ENCODE results near the gene ATP10A.

ATP10A gene

DNA sequence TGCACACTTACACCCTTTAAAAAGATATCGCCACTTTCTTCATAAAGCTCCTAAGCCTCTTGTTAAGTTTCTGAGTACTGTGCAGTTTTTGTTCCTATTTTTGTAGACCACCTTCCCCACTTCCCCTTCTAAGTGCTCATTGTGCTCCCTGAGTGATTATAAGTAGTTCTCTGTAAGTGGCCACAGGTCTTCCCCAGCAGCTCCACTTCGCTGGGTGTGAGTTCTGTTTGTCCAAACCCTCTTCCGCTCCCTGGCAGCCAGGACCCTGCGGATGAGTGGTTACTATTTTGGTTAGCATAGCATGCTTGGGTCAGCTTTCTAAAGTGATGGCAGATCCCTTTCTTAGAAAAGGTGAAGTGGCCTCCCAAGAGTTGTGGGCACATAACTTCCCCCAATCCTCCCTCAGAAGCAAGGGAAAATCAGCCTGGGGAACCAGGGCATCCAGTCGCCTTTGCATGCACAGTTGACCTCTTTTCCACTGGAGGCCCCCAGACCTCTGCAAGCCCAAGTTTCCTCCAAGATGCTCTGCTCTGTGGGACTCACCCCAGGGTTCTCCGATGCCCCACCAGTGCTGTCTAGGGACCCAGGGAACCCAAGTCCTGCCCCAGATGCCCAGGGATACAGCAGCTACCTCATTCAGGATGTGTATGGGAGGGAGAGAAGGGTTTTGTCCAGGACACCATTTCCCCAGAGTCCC, 69.6 kb downstream of the ATP10A start:
- DNase-seq (ENCODE audit: low spot score): no peak

DNA sequence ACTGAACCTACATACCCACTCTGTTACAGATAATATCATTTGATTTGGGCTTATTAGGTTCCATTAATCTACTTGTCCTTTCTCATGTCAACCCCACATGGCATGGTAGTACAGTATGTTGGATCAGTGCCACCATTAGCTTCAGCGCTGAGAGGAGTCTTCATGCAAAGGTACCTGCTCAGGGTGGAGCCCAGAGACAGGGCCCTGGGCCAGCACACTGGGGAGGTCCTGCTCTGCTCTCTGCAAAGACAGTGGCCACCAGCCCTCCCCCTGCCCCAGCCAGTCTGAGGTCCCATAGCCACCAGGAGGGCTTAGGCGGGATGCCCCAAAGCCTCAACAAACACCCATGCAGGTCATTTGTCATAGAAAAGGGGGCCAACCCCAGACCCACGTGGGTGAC, 71.0 kb downstream of the ATP10A start:
- no peak for DNase-seq (ENCODE audit: low spot score)

DNA sequence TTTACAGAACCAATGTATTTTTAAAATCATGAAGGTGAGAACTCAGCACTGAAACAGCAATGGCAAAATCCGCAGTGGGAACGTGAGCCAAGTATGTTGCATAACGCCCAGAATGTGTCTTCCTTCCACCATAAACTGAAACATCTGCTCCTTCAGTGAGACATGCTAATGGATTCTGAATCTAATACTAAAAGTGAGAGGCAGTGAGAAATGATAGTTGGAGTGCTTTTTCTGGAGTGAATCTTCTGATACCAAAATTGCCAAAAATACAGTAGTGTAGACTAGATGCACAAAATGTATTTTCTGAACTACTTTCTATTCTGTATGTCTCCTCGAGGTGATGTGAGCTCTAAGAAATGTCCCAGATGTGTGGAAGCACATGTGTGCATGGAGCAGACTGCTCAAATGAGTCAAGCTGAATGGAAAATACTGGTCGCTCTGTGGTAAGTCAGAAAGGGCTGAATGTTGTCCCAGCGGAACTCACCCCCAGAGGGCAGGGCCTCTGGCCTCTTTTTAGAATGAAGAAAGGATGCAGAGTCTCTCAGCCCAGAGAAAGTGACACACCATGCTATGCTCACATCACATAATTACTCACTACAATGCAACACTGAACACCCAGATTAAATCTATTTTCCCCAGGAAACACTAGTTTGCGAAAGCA, 73.0 kb downstream of the ATP10A start:
- DNase-seq (ENCODE audit: low spot score): peak; percentile 5

DNA sequence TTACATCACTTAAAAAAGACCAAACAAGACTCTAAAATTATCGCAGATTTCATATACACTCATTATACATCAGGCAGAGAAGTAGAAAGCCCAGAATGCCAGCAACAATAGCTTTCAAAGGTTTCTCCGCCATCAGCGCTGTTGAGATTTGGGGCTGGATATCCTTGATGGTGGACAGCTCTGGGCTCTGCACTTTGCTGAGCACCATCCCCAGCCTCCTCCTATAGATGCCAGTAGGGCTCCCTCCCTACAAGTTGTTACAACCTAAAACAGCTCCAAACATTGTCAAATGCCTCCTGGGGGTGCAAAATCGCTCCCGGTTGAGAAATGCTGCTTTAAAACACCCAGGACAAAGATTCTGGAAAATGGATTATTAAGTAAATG, 73.5 kb downstream of the ATP10A start:
- DNase-seq (ENCODE audit: low spot score): no peak

DNA sequence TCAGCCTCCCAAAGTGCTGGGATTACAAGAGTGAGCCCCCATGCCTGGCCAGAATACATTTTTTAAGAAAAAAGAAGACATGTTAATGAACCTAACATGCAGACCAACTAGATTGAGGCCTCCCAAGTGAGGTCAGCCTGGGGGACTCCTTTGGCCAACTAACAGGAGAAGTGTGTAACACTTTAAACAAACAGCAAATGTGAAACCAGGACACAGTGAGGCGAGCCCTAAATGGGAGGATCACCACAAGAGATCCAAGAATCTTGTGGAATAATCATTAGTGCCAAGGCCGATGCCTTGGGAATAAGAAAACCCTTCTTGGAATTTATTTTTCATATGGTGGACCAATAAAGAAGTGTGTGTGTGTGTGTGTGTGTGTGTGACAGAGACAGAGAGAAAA, 73.9 kb downstream of the ATP10A start:
- DNase-seq (ENCODE audit: low spot score): no peak

DNA sequence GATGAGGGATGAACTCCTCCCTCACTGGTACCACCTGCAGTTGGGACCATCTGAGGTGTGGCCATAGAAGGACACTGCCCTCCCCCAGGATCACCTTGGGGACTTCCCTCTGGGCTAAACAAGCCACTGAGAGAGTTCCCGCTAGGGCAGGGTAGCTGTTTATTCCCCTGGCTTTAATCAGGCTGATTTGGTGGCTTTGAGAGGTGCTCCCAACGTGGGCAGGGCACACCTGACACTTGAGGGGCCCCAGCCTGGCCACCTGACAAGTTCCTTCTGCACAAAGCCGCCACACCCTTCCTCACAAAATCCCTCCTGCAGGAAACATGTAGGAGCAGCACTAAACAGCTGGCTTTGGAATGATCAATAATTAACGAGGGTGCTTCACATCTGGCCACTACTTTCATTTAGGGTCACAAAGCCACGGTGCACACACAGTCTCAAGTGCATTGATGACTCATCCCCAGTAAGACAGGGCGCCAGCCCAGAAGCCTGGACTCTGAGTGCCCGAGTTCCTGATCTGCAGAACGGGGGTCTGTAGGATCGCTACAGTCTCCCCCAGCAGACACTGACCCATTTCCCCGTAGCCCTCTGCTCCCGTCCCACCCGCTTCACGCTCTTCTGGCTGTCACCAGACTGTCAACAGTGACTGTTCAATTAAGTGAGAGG, 75.1 kb downstream of the ATP10A start:
- DNase-seq (ENCODE audit: low spot score): no peak

DNA sequence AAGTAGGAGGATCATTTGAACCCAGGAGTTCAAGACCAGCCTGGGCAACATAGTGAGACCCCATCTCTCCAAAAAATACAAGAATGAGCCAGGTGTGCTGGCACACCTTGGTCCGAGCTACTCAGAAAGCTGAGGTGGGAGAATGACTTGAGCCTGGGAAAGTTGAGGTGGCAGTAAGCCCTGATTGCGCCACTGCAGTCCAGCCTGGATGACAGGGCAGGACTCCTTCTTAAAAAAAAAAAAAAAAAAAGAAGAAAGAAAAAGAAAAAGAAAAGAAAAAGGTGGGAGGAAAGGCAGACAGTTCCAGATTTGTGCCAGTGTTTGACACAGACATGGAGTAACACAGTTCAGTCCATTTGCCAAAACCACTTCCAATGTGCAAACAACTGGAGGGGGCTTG, 75.7 kb downstream of the ATP10A start:
- no peak for DNase-seq (ENCODE audit: low spot score)

DNA sequence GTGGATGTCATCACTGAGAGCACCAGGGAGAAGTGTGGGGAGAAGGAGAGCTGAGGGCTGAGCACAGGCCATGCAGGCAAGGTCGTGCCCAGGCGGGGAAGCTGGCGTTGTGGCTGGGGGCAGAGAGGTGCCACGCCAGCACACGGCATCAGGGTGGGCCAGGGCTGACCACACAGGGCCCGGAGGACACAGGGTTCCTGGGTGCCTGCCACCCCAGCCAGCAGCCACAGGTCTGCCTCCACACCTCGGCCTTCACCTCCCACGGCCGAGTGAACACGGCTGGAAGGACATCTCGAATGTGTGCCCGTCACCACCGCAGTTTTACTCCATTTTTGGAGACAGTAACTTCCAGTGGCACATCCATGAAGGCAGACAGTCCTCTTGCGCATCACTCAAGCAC, 77.1 kb downstream of the ATP10A start:
- DNase-seq (ENCODE audit: low spot score): no peak

DNA sequence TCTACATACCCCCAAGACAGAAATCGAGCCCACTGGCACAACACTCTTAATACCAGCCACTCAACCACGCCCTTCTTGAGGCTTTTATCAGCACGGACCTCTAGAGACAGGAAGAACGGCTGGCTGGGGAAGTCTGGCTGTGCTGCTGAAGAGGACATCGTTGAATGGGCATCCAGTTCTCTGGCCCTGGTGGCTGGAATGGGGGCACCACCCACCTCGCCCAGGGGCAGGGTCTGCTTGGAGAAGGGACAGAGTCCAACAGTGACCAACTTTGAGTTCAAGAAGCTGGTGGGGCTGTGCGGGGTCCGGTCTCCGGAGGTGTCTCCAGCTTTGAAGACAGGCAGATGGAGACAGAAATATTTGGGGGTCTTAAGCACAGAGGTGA, 77.5 kb downstream of the ATP10A start:
- DNase-seq (ENCODE audit: low spot score): no peak

DNA sequence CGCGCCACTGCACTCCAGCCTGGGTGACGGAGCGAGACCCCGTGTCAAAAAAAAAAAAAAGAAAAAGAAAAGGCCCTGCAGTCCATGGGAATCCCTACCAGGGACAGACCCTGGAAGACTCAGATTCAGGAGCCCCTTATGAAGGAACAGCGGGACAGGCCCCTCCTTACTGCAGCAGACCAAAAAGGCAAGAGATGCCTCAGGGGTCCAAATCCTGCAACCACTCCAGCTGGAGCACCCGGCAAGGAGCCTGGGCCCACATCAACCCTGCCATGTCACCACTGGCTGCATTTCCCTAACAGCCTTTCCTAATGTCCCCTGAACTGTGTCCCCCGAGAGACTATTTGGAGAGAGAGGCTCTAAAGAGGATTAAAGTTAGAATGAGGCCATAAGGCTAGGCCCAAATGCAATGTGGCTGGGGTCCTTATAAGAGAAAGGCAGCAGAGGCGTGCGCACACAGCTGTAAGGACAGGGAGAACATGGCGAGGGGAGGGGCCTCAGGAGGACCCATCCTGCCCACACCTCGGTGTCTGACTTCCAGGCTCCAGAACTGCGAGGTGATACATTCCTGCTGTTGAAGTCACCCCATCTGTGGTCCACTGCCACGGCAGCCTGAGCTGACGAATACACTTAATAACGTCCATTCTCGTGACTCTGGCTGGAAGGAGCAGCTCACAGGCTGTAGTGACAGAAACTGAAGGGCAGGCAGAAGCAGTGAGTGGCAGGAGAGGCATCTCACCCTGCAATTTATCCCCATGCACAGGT, 78.1 kb downstream of the ATP10A start:
- no peak for DNase-seq (ENCODE audit: low spot score)

DNA sequence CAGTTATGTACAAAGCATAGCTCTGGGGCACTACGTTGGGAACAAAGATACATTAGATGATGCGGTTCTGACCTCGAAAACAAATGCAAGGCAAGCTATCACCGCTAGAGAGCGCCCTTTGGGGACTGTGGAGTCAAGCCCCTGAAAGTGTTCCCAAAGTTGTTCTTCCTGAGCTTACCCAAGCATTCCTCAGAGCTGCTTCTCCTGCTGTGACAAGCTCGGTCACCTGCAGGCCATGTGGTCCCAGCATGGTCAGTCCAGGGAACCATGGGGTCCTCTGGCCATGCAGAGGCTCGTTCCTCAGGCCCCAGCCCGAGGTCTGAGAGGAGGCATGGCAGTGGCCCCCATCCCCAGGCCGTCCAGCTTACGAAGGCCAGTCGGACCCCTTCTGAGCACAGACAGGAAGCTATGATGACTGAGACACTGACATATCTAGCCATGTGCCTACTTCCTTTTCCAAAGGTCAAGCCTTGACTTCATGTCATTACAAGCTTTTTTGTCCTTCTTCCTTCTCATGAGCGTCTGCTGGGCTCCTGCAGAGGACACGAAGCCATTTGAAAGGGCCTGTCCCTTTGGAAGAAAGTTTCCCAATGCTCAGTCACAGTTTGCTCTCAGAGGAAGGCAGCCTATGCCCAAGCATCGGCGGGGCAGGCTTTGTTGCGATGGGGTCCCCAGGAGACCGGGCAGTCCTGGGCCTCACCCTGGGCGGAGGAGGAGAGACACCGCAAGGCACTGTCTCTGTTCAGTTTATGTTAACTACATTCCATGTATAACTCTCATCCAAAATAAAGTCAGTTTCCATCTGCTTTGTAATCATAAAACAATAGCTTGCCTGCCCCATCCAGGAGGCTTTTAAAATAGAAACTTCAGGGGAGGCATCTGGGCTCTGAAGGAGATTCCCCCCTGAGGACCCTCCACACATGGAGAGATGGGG, 79.3 kb downstream of the ATP10A start:
- peak; percentile 52 for DNase-seq (ENCODE audit: low spot score)

DNA sequence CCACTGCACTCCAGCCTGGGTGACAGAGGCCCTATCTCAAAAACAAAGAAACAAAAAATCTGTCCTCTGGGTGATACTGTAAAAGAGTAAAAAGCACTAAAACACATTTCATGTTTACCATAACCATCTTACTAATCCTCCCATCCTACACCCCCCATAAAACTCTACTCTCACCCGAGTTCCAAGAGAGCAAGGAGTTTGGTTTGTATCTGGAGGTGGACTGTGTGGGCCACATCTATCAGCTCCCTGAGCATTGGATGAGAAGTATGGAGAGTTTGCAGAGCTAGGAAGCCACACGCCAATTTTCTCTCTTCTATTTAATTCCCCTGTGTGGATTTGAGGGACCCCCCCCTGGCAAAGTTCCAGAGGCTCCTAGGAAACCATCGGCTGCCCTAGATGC, 80.0 kb downstream of the ATP10A start:
- no peak for DNase-seq (ENCODE audit: low spot score)

DNA sequence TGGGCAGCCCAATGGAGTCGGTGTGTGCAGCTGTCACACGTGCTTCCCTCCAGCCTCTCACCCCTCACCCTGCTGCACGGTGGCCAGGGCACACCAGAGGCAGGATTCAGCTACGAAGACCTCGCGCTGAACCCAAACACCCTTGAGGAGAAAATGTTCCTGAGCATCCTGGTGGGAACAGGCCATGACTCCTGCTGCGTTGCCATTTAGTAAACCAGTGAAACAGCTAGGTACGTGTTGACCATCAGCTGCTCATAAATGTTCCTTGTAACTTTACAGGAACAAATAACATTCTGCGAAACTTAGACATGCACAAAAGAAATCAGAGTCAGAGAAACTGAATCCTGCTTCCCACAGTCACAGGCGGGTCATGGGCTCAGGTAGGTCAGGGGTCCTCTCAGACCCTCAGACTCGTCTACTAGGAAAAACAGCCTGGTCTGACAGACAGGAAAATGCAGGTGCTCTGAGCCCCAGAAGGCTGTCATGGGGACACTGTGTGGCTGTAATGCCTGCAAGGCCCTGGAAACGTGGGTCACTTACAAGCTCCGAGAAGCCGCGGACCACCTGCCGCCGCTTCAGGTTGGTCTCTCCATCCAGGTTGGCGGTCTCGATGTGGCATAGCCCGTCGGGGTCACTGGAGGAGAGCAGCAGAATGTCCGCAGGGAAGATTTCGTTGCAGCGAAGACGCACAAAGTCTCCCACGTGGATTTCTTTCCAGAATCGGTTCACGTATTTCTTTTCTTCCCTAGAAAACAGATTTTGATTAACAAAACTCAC, 82.5 kb downstream of the ATP10A start:
- DNase-seq (ENCODE audit: low spot score): no peak

DNA sequence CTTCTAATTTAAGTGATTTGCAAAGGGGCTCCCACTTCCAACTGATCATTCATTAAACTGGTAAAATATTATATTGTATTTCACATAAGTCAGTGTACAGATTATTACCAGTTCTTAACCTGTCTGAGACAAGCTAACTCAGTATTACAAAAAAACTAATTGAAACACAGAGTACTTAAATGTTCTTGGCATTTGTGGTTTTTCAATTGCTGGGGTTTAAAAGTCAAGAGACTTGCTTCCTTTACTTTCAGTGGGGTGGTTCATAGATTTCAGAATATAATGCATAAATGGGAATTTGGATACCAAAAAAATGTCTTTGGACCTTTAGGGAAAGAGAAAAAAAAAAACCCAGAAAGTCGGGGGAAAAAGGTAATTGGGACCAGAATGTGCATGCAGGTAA, 85.0 kb downstream of the ATP10A start:
- DNase-seq (ENCODE audit: low spot score): no peak

DNA sequence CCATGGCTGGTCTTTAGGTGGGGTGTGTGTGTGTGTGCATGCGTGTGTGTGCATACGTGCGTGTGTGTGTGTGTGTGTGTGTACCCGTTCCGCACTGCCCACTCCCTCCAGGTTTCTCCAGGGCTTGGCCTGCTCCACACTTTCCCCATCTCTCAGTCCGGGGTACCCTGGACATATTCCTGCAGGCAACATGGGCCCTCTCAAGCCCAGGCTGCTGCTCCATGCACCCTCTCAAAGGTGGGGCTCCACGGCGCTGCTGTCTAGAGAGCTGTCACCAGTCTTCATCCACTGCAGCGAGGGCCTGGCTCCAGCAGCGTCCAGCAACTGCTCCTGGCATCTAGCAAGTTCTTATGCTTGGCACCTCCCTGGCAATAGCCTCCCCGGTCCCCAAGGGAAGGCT, 86.1 kb downstream of the ATP10A start:
- no peak for DNase-seq (ENCODE audit: low spot score)

DNA sequence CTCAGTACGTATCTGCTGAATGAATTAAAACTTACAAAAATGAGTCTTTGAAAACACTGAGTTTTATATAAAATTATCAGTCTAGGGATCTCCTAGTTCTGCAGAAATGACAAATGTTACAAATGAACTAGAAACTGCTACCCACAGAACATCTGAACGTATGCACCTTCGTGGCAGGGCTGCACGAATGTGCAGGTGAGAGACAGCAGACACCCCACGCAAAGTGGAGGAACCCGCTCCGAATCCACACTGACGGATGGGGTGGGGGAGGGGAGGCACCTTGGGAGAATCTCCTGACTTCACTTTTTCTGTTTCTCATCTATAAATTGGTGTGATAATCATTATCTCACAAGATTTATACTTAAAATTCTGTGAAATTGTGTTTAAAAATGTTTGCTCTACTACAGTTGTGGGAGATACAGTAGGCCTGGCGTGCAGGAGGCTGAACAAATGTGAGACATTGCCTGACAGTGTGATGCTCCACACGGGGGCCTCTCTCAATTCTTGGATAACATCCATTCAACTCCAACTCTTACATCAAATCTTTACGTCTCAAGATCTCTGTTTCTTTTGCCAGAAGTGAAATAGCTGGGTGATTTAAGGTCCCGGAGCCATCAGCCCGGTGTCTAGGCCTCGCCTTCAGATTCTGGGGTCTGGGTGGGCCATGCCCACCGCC, 86.9 kb downstream of the ATP10A start:
- DNase-seq (ENCODE audit: low spot score): no peak

DNA sequence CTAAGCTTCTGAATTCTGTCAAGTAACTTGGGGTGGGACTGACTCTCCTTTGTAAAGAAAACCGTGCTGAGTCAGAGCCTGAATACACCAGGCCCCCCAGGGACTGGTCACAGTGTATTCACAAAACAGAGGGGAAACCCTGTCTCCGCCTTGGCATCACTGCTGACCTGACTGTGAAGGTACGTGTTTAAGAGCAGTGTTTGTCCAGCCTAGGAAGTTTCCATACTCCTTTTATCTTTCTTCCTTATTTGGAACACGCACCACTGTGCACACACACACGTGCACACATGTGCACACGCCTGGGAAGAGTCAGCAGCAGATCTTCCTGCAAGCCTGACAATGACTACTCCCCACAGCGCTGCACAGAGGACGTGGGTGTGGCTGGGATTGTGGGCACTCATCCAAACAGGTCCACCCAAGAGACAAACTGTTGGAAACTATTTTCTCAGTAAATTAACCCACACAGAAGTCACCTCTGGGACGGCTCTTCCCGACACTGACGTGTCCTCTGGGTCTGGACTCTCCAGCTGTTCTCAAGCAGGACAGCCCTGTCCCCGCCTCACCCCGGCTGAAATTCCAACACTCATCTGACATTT, 87.7 kb downstream of the ATP10A start:
- no peak for DNase-seq (ENCODE audit: low spot score)

DNA sequence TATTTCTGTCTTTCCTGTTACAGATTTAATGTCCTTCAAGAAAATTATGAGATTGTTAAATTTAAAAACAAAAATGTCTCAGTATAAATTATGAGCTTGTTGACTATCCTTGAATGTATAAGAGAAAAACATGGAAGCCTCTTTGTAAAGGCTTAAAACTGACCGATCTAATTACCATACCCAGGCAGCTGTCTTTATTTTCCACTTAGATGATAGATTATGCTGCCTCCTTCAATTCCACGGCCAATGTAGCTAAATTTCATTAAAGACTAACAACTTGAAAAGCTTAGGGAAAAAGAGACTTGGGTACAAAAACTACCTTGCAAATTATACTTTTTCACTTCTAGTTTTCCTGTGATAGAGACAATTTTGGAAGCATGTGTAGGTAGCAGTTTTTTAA, 88.3 kb downstream of the ATP10A start:
- DNase-seq (ENCODE audit: low spot score): no peak

DNA sequence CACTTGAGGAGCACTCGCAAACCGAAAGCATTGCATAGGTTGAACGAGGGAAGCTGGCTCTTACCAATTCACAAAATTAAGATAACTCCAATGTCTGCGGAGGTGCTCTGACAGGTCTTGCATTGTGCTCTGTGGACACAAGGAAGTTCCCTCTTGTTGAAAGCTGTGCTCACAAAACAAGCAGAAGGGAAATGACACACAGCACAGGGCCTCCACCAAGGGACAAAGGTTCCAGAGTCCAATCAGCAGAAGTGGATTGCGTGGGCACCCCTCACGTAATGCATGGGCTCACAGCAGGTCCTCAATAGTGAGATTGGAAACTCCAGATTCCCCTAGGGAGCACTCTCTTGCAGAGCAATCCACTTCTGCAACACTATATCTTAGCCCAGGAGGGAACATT, 89.9 kb downstream of the ATP10A start:
- no peak for DNase-seq (ENCODE audit: low spot score)

DNA sequence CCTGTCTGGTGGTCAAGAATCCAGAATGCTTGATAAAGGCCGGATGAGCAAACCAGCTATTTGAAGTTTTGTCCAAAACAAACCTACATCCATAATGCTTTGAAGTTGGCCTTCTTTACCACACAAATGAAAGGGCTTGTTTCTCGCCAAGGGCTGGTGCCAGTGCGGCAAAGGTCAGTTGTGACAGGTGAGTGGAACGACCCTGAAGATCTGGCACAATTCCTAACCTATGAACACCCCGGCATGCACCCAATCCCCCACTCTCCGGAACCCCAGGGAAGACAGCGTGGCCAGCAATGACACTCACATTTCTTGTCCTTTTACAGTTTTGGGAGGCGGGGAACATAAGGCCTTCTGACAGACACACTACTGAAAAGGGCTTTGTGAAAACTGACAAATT, 90.6 kb downstream of the ATP10A start:
- no peak for DNase-seq (ENCODE audit: low spot score)
